Measurements from ENCODE around the gene SETD2. TPM values are rescaled to one million over a fixed set of nuclear protein-coding genes. Genes with fewer than 3 reads are reported as not detected.
"Not testable (repeated sequence)": the region's sequence is repeated elsewhere in the genome, so short reads cannot be mapped to it uniquely, and the experiment has no call there.

SETD2 gene
- total RNA-seq, 1 donor from 2014 or later: 53.2 TPM

- Mint-ChIP-seq H3K4me3 (no peak overlapping the region), H3K27ac (no peak overlapping the region), H3K36me3 (peaks cover 27% of the 10 kb centered on the region), H3K4me1 (ENCODE audit: unreplicated experiment) (peaks cover 19% of the 10 kb centered on the region), H3K9me3 (no peaks in the 10 kb centered on the region), H3K27me3 (no peaks in the 10 kb centered on the region)
- DNase-seq (ENCODE audit: extremely low spot score, unreplicated experiment): no peak
- no peak for TF ChIP-seq CTCF (conservative IDR thresholded peaks at IDR 0.05)
These were observed 33.4 kb downstream of the SETD2 start for GRCh38 chr3:47130557-47130956.

- no peak overlapping the region for H3K4me3 Mint-ChIP-seq
- H3K27ac Mint-ChIP-seq: no peak overlapping the region
- no peak for DNase-seq (ENCODE audit: extremely low spot score, unreplicated experiment)
- H3K27me3 Mint-ChIP-seq: no peaks in the 10 kb centered on the region
- peaks cover 14% of the 10 kb centered on the region for H3K4me1 Mint-ChIP-seq (ENCODE audit: unreplicated experiment)
- H3K9me3 Mint-ChIP-seq: no peaks in the 10 kb centered on the region
- no peak for TF ChIP-seq CTCF (conservative IDR thresholded peaks at IDR 0.05)
- peaks cover 41% of the 10 kb centered on the region for H3K36me3 Mint-ChIP-seq
These were observed 35.8 kb downstream of the SETD2 start for GRCh38 chr3:47128137-47128536.

GRCh38 chr3:47123857-47124256 is 40.1 kb downstream of the SETD2 start:
- no peak for TF ChIP-seq CTCF (conservative IDR thresholded peaks at IDR 0.05)
- no peak overlapping the region for H3K27ac Mint-ChIP-seq
- H3K9me3 Mint-ChIP-seq: no peaks in the 10 kb centered on the region
- H3K4me1 Mint-ChIP-seq (ENCODE audit: unreplicated experiment): peaks cover 7% of the 10 kb centered on the region
- peaks cover 65% of the 10 kb centered on the region for H3K36me3 Mint-ChIP-seq
- H3K27me3 Mint-ChIP-seq: no peaks in the 10 kb centered on the region
- no peak for DNase-seq (ENCODE audit: extremely low spot score, unreplicated experiment)
- no peak overlapping the region for H3K4me3 Mint-ChIP-seq

GRCh38 chr3:47121409-47121808 is 42.5 kb downstream of the SETD2 start:
- no peak for DNase-seq (ENCODE audit: extremely low spot score, unreplicated experiment)
- Mint-ChIP-seq H3K4me1 (ENCODE audit: unreplicated experiment) (no peaks in the 10 kb centered on the region), H3K9me3 (no peaks in the 10 kb centered on the region), H3K27me3 (no peaks in the 10 kb centered on the region), H3K27ac (no peak overlapping the region), H3K4me3 (no peak overlapping the region), H3K36me3 (peaks cover 57% of the 10 kb centered on the region)
- no peak for TF ChIP-seq CTCF (conservative IDR thresholded peaks at IDR 0.05)

- no peaks in the 10 kb centered on the region for H3K9me3 Mint-ChIP-seq
- peaks cover 51% of the 10 kb centered on the region for H3K36me3 Mint-ChIP-seq
- H3K27me3 Mint-ChIP-seq: no peaks in the 10 kb centered on the region
These were observed 43.8 kb downstream of the SETD2 start for GRCh38 chr3:47120138-47120537.

GRCh38 chr3:47119387-47119786 is 44.5 kb downstream of the SETD2 start:
- H3K27me3 Mint-ChIP-seq; H3K4me3 Mint-ChIP-seq; H3K4me1 Mint-ChIP-seq (ENCODE audit: unreplicated experiment); H3K27ac Mint-ChIP-seq; DNase-seq (ENCODE audit: extremely low spot score, unreplicated experiment); H3K9me3 Mint-ChIP-seq: not testable (repeated sequence)
- H3K36me3 Mint-ChIP-seq: peaks cover 56% of the 10 kb centered on the region

More at GRCh38 chr3:47120138-47120537, 43.8 kb downstream of the SETD2 start:
- no peak for TF ChIP-seq CTCF (conservative IDR thresholded peaks at IDR 0.05)
- H3K4me1 Mint-ChIP-seq (ENCODE audit: unreplicated experiment): no peaks in the 10 kb centered on the region
- no peak overlapping the region for H3K27ac Mint-ChIP-seq
- no peak for DNase-seq (ENCODE audit: extremely low spot score, unreplicated experiment)
- H3K4me3 Mint-ChIP-seq: no peak overlapping the region
